ENCODE measurements around the gene PADI2.

The PADI2 gene

DNA sequence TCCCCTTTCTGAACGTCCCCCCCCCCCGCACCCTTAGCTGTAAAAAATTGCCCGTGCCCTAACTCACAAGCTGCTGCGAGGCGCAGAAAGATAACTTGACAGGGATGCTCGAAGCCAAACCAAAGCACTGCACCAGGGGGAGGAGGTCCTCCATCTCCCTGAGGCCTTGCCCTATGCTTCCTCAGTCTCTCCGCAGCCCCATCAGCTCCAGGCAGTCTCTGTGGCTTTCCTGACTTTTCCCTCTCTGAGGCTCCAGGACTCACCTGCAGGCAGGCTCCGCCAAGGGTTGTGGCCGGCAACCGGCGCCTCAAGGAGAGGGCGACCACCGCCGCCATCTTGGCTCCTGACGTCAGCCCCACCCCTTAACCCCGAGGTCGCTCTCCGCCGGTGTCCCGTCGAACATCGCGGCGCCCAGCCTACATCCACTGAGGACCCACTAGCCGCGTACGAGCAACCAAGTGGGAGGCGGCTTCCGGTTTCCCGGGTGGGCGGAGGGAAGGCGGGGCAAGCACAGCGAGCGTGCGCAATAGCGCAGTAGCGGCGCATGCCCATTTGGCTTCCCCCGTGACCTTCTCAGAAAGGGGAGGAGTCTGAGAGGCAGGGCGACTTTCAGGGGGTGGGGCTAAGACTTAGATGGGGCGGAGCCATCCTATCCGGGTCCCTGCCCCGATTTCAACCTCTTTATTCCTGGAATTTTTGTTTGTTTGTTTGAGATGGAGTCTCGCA lies 65.4 kb downstream of the PADI2 start, which contains the start of gene SDHB:
TSS of gene SDHB (minus strand) at position 348 of the 726 bp plus-strand sequence. CDS start at position 335, 13 bp downstream.
- peak; percentile 93 to 94 for DNase-seq (ENCODE audit: low read depth in 2 of 2)

GRCh38 chr1:17053086-17053684 lies 66.1 kb downstream of the PADI2 start:
- DNase-seq (ENCODE audit: low read depth in 2 of 2): no peak

DNA sequence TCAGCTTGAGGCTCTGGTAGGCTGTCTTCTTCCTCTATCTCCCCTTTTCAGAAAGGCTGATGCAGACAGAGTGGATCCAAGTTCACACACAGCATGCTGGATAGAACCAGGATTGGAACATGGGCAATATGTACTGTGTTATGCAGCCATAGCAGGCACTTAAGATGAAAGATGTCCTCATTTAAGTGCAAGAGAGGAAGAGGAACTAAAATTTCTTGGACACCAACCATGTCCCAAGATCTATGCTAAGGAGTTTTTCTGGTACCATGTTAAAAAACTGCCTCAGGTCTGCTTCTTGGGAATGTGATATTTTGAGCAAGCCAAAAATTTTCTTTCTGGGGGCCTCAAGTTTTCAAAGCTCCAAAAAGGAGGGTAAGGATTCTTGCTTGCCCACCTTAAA lies 66.6 kb downstream of the PADI2 start:
- DNase-seq (ENCODE audit: low read depth in 2 of 2): no peak

GRCh38 chr1:17052038-17052437 lies 67.2 kb downstream of the PADI2 start:
- DNase-seq (ENCODE audit: low read depth in 2 of 2): no peak

DNA sequence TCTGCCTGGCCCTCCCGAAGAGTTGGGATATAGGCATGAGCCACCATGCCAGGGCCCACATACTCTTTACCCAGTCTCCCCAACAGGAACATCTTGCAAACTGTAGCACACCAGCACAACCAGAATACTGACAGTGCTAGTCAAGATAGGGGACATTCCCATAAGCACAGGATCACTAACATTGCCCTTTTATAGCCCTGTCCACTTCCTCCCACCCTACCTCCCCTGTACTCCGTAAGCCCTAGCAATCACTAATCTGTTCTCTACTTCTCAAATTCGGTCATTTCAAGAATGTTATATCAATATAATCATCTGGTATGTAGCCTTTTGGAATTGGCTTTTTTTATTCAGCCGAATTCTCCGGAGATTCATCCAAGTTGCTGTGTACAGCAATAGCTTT lies 71.3 kb downstream of the PADI2 start:
- no peak for DNase-seq (ENCODE audit: low read depth in 2 of 2)

DNA sequence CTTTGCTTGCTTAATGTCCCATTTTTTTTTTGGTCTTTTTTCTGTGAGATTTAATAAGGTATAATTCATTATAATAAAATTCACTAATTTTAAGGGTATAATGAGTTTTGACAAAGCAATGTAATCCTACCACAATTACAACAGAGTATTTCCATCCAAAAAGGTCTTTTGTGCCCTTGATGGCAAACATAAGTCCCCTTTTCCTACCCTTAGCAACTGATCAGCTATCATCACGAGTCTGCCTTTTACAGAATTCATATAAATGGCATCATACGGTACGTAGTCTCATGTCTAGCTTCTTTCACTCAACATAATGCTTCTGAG lies 73.0 kb downstream of the PADI2 start:
- DNase-seq (ENCODE audit: low read depth in 2 of 2): no peak

GRCh38 chr1:17045634-17046333 lies 73.5 kb downstream of the PADI2 start:
- peak in 1 of 2 experiments; percentile 33 for DNase-seq (ENCODE audit: low read depth in 2 of 2)

- DNase-seq (ENCODE audit: low read depth in 2 of 2): no peak
Observed at GRCh38 chr1:17045150-17045549, 74.1 kb downstream of the PADI2 start.

DNA sequence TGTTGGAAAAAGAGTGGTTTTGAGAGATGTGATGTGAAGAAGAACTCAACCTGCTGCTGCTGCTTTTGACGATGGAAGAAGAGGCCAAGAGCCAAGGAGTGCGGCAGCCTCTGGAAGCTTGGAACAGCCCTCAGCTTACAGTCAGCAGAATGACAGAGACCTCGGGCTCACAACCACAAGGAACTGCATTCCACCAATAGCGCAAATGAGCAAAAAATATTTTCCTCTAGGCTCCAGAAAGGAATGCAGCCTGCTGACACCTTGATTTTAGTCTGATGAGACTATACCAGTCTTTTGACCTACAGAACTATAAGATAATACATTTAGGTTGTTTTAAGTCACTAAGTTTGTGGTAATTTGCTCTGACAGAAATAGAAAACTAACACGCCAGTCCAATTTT lies 75.6 kb downstream of the PADI2 start:
- DNase-seq (ENCODE audit: low read depth in 2 of 2): no peak

DNA sequence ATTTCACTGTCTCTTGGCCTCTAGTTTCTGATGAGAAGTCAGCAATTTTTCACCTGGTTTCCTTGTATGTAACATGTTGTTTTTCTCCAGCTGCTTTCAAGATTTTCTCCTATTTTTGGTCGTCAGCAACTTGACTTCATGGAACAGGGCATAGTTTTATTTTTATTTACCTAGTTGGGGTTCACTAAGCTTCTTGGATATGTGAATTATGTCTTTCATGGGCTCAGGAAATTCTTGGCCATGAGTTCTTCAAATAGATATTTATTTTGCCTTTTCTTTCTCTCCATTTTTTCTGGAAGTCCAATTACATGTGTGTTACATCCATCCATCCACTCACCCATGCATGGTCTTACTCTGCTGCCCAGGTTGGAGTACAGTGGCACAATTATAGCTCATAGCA lies 79.1 kb downstream of the PADI2 start:
- DNase-seq (ENCODE audit: low read depth in 2 of 2): no peak

GRCh38 chr1:17039522-17039921 lies 79.7 kb downstream of the PADI2 start:
- DNase-seq (ENCODE audit: low read depth in 2 of 2): no peak

GRCh38 chr1:17033481-17033880 lies 85.8 kb downstream of the PADI2 start:
- no peak for DNase-seq (ENCODE audit: low read depth in 2 of 2)

GRCh38 chr1:17032741-17033140 lies 86.5 kb downstream of the PADI2 start:
- no peak for DNase-seq (ENCODE audit: low read depth in 2 of 2)

- no peak for DNase-seq (ENCODE audit: low read depth in 2 of 2)
Observed at GRCh38 chr1:17031436-17031835, 87.8 kb downstream of the PADI2 start.

- DNase-seq (ENCODE audit: low read depth in 2 of 2): no peak
Observed at GRCh38 chr1:17030206-17030605, 89.0 kb downstream of the PADI2 start.

DNA sequence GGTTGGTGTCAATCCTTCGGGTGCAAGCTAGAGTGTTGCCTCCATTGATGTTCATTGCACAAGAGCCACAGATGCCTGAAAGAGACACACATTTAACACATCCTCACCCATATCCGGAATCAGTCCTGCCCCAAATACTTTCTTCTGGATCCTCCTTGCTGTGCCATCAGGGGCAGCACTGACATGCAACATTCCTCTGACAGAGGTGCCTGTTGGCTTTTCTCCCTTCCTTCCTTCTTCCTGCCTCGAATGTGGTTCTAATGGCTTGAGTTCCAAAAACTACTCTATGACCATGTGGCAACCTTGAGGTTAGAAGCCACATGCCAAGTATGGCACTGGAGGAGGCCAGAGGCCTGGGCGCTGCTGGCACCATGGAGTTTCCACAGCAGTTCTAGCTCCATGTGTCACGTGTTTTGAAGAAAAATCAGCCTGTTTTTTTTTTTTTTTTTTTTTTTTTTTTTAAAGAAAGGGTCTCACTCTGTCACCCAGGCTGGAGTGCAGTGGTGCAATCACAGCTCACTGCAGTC lies 90.5 kb downstream of the PADI2 start:
- no peak for DNase-seq (ENCODE audit: low read depth in 2 of 2)

GRCh38 chr1:17027900-17028299 lies 91.4 kb downstream of the PADI2 start:
- no peak for DNase-seq (ENCODE audit: low read depth in 2 of 2)

DNA sequence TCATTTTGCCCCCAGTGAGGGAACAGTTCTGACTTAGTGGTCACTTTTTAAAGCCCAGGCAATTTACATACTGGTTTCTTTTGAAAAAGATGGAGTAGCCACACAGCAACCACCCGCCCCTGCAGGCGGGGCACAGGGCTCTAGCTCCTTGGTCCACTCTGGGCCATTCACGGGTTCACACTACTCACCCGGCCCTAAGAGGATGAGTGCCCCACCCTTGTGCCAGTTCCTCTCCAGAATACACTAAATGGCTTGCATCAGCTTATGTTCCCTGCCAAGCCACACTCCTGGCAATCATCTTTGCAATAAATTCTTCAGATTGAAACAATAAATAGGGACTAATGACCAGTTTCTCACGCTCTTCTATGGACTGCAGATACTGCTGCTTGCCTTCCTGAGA lies 91.8 kb downstream of the PADI2 start:
- DNase-seq (ENCODE audit: low read depth in 2 of 2): no peak

DNA sequence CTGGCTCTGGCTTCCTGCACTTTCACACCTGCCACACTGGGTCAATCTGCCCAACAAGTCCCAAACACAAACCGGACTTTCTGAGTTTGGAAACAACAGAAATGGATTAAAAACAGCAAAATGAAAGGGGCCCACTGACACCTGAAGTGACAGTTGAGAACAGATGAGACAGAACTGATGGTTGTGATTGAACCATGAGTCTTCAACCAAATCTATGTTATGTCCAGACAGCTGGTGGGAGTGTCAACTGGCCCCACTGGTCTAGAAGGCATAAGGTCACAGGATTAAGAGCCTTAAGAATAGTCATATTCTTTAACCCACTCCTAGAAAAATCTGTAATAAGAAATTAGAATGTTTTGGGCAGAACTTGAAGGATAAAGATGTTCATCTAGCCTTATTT lies 94.5 kb downstream of the PADI2 start:
- no peak for DNase-seq (ENCODE audit: low read depth in 2 of 2)

GRCh38 chr1:17023573-17023972 lies 95.7 kb downstream of the PADI2 start:
- no peak for DNase-seq (ENCODE audit: low read depth in 2 of 2)

DNA sequence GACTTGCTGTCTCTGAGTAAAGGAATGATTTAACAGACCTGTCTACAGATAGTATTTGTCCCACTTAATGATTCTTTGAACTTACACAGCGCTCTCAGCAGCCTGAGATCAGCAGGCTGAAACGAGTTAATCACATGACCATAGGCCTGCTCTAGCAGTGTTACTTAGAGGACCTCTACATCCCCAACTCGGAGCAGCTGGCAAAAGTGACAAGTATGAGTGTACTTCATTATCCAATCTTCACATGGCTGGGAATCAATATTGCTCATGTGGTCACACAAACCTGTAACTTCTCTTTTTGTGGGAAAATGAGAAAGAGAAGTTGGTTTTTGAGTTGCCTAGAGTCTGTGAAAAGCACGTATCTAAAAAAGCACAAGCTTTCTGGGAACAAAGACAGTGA lies 96.1 kb downstream of the PADI2 start:
- no peak for DNase-seq (ENCODE audit: low read depth in 2 of 2)

GRCh38 chr1:17021896-17022295 lies 97.4 kb downstream of the PADI2 start:
- DNase-seq (ENCODE audit: low read depth in 2 of 2): no peak

DNA sequence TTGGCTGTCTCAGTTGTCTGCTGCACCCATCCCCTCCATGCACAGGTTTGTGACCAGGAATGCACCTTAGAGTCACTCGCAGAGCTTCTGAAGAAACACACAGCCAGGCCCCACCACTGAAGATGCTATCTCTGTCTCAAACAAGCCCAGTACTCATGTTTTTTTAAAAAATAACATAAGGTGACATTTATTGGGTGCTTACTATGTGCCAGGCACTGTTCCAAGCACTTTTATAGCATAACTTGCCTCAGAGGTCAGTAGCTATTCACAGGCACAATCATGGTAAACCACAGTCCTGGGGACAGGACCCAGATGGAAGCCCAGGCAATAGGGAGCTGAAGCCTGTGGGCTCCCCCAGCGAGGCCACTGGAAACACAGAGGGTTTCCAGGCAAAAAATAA lies 98.7 kb downstream of the PADI2 start:
- no peak for DNase-seq (ENCODE audit: low read depth in 2 of 2)

All from fibroblast of skin of left biceps (primary cell).